COR-L47 (cell line): Measurements from ENCODE around the gene ADARB1.

Experiments used
- DNase-seq: peaks from one replicate; lab custom pipeline; 2025; lab: John Stamatoyannopoulos, UW

Gene ADARB1

GRCh38 chr21:45226540-45227326, 152.4 kb downstream of the ADARB1 start:
- no peak for DNase-seq

DNA sequence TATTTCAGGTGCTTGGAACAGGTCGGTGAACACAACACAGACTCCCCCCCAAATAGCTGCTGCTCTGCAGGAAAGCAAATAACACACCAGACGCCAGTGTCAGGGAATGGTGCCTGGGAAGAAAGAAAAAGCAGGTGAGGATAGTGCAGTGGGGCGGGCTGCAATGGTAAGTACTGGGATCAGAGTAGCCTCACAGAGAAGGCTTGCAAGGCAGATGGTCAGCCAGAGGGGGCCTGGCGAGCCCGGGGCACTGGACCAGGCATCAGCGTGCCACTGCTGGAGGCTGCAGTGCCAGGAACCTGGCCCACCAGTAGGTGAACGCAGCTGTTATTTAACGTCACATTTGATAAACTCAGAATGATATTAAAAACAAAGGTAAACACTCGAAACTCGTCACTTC, 153.4 kb downstream of the ADARB1 start:
- no peak for DNase-seq

- no peak for DNase-seq
These were observed 153.8 kb downstream of the ADARB1 start for GRCh38 chr21:45228171-45228641.

- DNase-seq: no peak
These were observed 154.4 kb downstream of the ADARB1 start for GRCh38 chr21:45228656-45229240.

DNA sequence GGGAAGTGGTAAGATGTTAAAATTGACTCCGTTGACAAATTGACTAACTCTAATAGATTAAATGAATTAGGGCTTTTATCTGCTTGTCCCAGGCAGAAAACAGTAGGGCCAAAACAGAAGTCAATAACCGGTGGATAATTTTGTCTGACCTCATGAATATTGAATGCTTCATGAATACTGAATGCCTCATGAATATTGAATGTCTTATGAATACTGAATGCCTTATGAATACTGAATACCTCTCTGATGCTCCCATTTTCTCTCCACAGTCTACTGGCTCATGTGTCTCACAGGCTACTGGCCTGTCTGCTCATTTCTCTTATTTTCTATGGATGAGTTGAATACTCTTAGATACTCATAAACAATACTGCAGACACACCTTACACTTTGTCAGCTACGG, 157.3 kb downstream of the ADARB1 start:
- no peak for DNase-seq

DNA sequence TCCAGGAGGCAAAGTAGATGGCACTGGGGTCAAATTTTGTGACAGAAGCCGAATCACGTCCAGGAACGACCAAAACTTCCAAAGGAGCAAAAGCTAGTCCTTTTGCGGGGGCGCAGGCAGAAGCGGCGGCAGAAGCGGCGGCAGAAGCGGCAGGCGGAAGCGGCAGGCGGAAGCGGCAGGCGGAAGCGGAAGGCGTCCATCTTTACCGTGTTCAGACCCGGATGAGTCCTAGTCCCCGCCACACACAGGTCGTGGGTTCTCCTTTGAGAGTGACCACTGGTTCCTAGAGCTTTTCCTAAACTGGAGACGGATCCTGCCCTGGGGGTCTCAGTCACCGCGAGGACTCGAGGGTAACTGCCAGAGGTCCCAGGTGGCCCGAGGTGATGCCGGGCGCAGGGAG, 159.7 kb downstream of the ADARB1 start:
- no peak for DNase-seq

DNA sequence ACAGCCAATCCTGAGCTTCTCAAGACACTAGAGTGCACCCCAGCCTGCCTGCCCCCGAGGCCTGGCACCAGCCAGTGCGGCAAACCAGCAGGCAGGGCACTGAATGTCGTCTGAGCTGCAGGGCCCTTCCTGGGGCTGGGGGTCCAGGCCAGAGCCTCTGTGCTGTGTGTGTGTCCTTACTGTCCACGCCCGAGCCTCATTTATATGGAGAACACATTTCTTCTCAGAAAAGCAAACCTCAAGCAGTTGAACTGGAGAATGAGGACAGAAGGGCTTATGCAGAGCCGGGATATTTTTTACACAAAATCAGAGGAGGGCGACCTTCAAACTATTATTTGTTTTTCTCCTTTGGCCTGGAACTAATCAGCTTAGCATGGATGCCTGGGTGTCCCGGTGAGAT, 160.6 kb downstream of the ADARB1 start:
- DNase-seq: no peak

DNA sequence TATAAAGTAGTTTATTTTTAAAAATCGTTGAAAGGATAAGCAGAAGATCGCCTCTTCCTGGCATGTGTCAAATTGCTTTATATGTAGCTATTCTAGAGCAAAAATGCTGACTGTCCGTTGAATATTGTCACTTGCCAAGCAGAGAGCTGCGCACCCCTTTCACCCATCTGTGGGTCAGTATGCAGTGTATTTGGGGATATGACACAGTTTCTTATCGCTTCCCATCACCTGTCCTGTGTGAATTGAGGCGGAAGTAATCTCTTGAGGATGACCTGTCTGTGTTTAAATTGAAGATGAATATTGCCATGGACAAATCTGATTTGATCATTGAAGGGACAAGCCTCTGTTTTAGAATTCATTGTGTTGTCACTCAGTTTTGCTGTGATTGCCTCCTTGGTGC, 161.1 kb downstream of the ADARB1 start:
- DNase-seq: no peak

GRCh38 chr21:45236481-45236880, 162.1 kb downstream of the ADARB1 start:
- no peak for DNase-seq

- no peak for DNase-seq
These were observed 163.0 kb downstream of the ADARB1 start for GRCh38 chr21:45237401-45237800.

GRCh38 chr21:45241357-45241756, 167.0 kb downstream of the ADARB1 start:
- DNase-seq: no peak

DNA sequence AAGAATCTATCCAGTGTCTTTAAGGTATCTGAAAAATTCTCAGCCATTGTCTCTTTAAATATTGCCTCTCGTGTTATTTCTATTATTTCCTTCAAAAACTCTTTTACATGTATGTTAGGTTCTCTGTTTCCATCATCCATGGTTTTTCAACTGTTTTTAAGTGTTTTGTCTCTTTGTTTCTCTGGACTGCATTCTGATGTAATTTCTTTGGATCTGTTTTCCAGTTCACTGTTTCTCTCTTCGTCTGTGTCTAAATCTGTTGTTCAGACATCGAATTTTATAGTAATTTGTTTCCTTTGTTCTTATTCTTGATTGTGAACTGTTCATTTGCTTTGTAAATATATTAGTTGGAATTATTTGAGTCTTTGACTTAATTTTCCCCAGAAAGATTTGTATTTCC, 169.2 kb downstream of the ADARB1 start:
- DNase-seq: no peak

DNA sequence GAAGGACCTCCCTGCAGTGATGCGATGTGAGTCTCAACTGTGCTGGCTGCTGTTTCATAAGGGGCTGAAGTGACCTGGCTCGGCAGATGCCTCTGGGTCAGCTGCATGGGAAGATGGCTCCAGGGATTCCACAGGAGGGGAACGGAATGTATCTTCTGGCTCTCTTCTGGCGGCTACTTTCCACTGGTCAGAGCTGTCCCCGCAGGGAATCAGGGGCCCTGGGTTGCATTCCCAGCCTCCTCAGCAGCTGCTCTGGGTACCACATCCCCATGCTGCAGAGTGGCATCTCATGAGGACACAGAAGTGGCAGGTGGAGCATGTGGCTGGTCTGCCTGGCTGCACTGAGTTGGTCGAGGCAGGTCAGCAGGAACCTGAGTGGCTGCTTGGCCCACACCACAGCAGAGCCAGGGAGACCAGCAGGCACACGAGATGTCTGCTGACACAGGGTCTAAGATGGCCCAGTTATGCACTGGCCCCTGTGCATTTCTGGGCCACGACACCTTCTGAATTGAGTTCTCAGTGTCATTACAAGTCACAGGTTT, 170.5 kb downstream of the ADARB1 start:
- no peak for DNase-seq

DNA sequence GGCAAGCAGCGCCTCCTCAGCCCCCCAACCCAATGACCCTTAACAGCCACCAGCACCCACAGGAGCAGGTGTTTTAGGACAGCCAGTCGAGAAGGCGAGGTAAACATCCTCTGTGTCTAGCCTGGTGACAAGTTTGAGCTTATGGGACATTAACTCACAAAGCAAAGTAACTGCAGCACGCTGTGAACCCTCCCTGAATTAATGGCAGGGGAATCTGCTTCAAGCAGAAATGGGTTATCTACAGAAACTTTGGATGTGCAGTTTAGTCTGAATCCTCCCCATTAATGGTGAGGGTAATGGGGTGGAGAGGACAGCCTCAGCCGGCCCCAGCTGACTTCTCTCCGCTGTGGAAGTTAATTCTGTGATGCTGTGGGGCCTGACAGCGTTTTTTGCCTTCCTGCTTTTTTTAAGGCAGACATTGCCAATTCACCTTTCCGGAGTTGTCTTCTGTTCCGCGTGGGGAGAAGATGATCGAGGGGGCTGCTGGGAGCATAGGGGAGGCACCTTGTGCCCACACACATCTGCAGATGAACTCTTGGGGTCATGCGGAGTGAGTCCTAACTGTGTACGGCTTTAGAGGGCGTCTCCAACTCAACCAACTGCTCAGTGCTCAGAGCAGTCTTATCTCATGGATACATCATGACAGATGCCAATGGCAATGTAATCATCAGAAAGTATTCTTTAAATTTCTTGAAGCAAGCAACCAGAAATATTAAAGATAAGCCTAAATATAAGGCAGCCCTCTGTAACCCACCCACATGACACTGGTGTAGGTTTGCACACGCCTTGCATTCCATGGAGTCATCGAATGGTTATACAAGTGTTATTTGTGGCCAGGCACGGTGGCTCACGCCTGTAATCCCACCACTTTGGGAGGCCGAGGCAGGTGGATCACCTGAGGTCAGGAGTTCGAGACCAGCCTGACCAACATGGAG, 172.3 kb downstream of the ADARB1 start:
- DNase-seq: no peak

- no peak for DNase-seq
These were observed 174.0 kb downstream of the ADARB1 start for GRCh38 chr21:45248301-45248892.

DNA sequence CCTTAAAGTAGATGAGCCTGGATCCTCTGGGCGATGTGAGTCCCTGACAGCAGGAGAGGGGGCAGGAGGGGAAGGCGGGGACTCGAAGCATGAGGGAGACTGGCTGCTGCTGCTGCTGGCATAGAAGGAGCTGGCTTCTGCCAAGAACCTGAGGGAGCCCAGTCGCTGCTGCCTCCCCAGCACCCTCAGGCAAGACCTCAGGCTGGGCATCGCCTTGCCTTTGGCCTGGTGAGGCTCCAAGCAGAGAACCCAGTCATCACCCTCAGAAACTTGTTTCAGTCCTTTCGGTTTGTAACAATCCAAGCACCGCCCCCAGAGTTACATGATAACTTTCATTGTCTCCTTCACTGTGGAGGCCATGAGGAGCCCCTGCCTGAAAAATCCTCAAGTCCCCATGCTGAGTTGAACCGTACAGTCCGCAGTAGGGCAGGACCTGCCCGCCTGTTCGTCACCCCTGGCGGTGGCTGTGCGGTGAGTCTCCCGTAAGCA, 174.6 kb downstream of the ADARB1 start:
- peak; percentile 21 for DNase-seq

- no peak for DNase-seq
These were observed 175.2 kb downstream of the ADARB1 start for GRCh38 chr21:45249626-45250025.

DNA sequence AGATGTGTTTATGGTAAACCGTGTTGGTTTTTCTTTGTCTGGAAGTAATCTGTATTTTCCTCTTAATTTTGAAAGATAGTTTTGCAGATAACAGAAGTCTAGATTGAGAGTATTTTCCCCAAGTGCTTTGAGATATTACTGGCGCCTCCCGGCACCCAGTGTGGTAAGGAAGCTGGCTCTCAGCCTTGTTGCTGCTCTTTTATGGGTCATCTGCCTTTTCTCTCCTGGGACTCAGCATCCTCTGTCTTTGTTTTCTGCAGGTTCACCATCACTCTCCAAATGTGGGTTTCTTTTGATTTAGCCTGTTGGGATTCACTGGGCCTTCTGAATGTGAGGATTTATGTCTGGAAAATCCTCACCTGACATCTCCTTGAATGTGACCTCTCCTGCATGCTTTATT, 175.9 kb downstream of the ADARB1 start:
- no peak for DNase-seq

DNA sequence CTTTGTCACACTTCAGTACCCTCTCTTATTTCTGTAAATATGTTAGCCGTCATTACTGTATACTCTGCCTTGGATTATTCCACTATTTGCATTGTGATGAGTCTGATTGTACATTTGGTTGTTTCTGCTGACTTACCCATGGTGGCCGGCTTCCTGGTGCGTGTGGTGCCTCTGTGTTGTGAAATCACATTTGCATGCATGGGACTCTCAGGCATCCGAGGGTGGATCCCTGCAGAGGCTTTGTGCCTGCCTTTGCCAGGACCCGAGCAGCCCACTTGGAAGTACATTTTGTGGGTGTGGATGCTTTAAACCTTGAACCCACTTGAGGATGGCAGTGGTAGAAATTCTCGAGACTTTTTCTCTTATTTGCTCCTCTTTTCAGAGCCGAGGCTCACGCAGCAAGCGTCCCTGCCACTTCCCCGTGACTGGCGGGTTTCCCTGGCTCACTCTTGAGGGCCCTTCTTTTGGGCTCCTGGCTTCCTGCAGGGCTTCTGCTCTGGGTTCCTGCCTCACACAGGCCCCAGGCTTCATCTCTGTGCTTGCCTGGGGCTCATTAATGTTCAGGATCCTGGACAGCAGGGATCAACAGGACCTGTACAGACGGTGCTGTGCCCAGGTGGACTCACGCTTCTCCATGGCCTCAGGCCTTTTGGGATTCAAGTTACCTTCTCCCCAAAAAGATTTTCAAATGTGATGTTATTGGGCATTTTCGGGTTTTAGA, 176.7 kb downstream of the ADARB1 start:
- DNase-seq: no peak

GRCh38 chr21:45251635-45252447, 177.5 kb downstream of the ADARB1 start:
- DNase-seq: no peak
